K562 (cell line): ENCODE measurements around the gene C1QTNF7. TPM values are rescaled to one million over a fixed set of nuclear protein-coding genes. Genes with fewer than 3 reads are reported as not detected.

Experiments
- ATAC-seq: fragments of 200-7000 bp; cut with Tn5 transposase; 3 replicates; pipeline ENCODE4 v1.9.1; 2020; ENCODE audit warnings: moderate library complexity
- BruUV-seq: library from RNA; stranded (reverse); fragments of 400-500 nt; replicated peaks from 2 replicates; lab custom pipeline; 2021; lab: Mats Ljungman, UMichigan
- CTCF ChIA-PET: fragments of 300-600 bp; formaldehyde crosslinking; extraction: SDS; loops from one replicate; lab custom pipeline; 2021; ENCODE audit warnings: low intra/inter-chr PET ratio; lab: Yijun Ruan, JAX
- POLR2A ChIA-PET: fragments of 300-600, 350-650 bp; sonication (Branson Sonifier 250); formaldehyde crosslinking; extraction: SDS; loops from one replicate; lab custom pipeline; 2021; ENCODE audit warnings: antibody characterized with exemption, inconsistent platforms; lab: Yijun Ruan, JAX
- DNase-seq, 4 experiments: peaks; one replicate each; pipeline versions ENCODE4 v3.0.0 to v3.0.0-alpha.2; 2011 to 2018; ENCODE audit warnings: low spot score in 3 of 4, mixed read lengths in 3 of 4; ENCODE audit errors: extremely low read depth in 1 of 4
- FAIRE-seq: peaks from 2 replicates; lab custom pipeline; 2011; peaks lifted over from hg19 to GRCh38; lab: Jason Lieb, UNC
- H2AFZ ChIP-seq: 2 replicates; pipeline ENCODE4 v1.6.0; 2011; ENCODE audit warnings: low read depth, low read length, control low read depth, inconsistent platforms
- H3K27ac ChIP-seq: fragments of 200-600 bp; 3 replicates; pipeline ENCODE4 v1.8.0; 2011; ENCODE audit warnings: low read depth, mild to moderate bottlenecking, control low read depth, inconsistent platforms, low read length, moderate library complexity, mixed read lengths; ENCODE audit errors: extremely low read depth
- H3K27me3 ChIP-seq, 2 experiments: fragments of 300-600 bp in 1 of 2; 2 replicates in 1 of 2; 3 replicates in 1 of 2; pipeline versions ENCODE4 v1.6.0 to v1.8.0; 2011; ENCODE audit warnings: inconsistent platforms in 2 of 2, low read length in 2 of 2, mild to moderate bottlenecking in 1 of 2, mixed read lengths in 1 of 2, moderate library complexity in 1 of 2; ENCODE audit not compliant: control insufficient read depth in 2 of 2, insufficient read depth in 2 of 2
- H3K36me3 ChIP-seq: fragments of 300-600 bp; 3 replicates; pipeline ENCODE4 v1.8.0; 2011; ENCODE audit warnings: mild to moderate bottlenecking, low read length, inconsistent platforms; ENCODE audit not compliant: control insufficient read depth, insufficient read depth
- H3K4me1 ChIP-seq, 2 experiments: fragments of 200-600 bp in 1 of 2; replicated peaks in 1 of 2; 2 replicates in 1 of 2; 3 replicates in 1 of 2; pipeline versions ENCODE4 v1.5.1 to v1.8.0; 2011; ENCODE audit warnings: inconsistent platforms in 2 of 2, low read length in 2 of 2, mild to moderate bottlenecking in 1 of 2, mixed read lengths in 1 of 2, moderate library complexity in 1 of 2; ENCODE audit not compliant: control insufficient read depth in 2 of 2, insufficient read depth in 2 of 2
- H3K4me2 ChIP-seq: 2 replicates; pipeline ENCODE4 v1.6.1; 2011; ENCODE audit warnings: low read length, control low read depth, inconsistent platforms, mixed read lengths; ENCODE audit not compliant: insufficient read depth
- H3K4me3 ChIP-seq: fragments of 200-600 bp; sonication (generic), shearing (Covaris generic); 2 replicates; pipeline ENCODE4 v1.5.1; 2016; ENCODE audit warnings: control low read depth, inconsistent platforms
- H3K79me2 ChIP-seq: fragments of 200-600 bp; 3 replicates; pipeline ENCODE4 v1.8.0; 2011; ENCODE audit warnings: low read length, inconsistent platforms; ENCODE audit not compliant: control insufficient read depth, insufficient read depth
- H3K9ac ChIP-seq, 2 experiments: 2 replicates each; pipeline versions ENCODE4 v1.6.0 to v1.6.1; 2011; ENCODE audit warnings: low read depth in 2 of 2, low read length in 2 of 2, control low read depth in 1 of 2, inconsistent platforms in 1 of 2, mild to moderate bottlenecking in 1 of 2, mixed read lengths in 1 of 2; ENCODE audit not compliant: insufficient read depth in 1 of 2
- H3K9me1 ChIP-seq: one replicate; pipeline ENCODE4 v1.6.0; 2011; ENCODE audit warnings: inconsistent platforms, mild to moderate bottlenecking, low read length, moderate library complexity; ENCODE audit not compliant: control insufficient read depth, insufficient read depth
- H3K9me3 ChIP-seq: replicated peaks from 2 replicates; pipeline ENCODE4 v1.5.1; 2011; ENCODE audit warnings: low read depth, low read length, inconsistent platforms; ENCODE audit not compliant: control insufficient read depth, insufficient read depth
- H4K20me1 ChIP-seq: replicated peaks from 2 replicates; pipeline ENCODE4 v1.6.1; 2011; ENCODE audit warnings: low read length, inconsistent platforms, mixed read lengths; ENCODE audit not compliant: control insufficient read depth, insufficient read depth
- ATF4 ChIP-seq: fragments of 450-650 bp; formaldehyde crosslinking; IDR thresholded peaks from 2 replicates; pipeline ENCODE4 v1.4.0; 2022; ENCODE audit warnings: mild to moderate bottlenecking, moderate library complexity
- BDP1 ChIP-seq: IDR thresholded peaks from 3 replicates; pipeline ENCODE4 v1.6.1; 2011; ENCODE audit not compliant: insufficient read length, insufficient read depth
- CEBPB ChIP-seq: fragments of 450-650 bp; IDR thresholded peaks from 2 replicates; pipeline ENCODE4 v1.6.1; 2016; ENCODE audit warnings: missing genetic modification characterization, missing compliant biosample characterization
- ERF ChIP-seq: fragments of 450-650 bp; formaldehyde crosslinking; IDR thresholded peaks from 2 replicates; pipeline ENCODE4 v1.4.0; 2020; ENCODE audit warnings: mild to moderate bottlenecking, mixed read lengths
- ESRRA ChIP-seq: fragments of 450-650 bp; IDR thresholded peaks from 2 replicates; pipeline ENCODE4 v1.6.1; 2014; ENCODE audit warnings: low read depth, mild to moderate bottlenecking, moderate library complexity, borderline replicate concordance
- GTF2A2 ChIP-seq: IDR thresholded peaks from 2 replicates; pipeline ENCODE4 v1.6.1; 2016; ENCODE audit warnings: mild to moderate bottlenecking, missing genetic modification characterization, missing compliant biosample characterization
- HDGF ChIP-seq: fragments of 450-650 bp; IDR thresholded peaks from 2 replicates; pipeline ENCODE4 v1.6.1; 2016
- KDM2B ChIP-seq: fragments of 250-450 bp; sonication (Bioruptor Pico); IDR thresholded peaks from 2 replicates; pipeline ENCODE4 v1.8.0; 2021; ENCODE audit warnings: mild to moderate bottlenecking, moderate library complexity
- NCOA4 ChIP-seq: fragments of 450-650 bp; IDR thresholded peaks from 2 replicates; pipeline ENCODE4 v1.6.1; 2018; ENCODE audit warnings: mild to moderate bottlenecking; ENCODE audit not compliant: partially characterized antibody
- RBFOX2 ChIP-seq: fragments of 200-400 bp; formaldehyde crosslinking; IDR thresholded peaks from 2 replicates; pipeline ENCODE4 v1.6.1; 2017; ENCODE audit warnings: low read depth, mild to moderate bottlenecking, low read length, moderate library complexity
- RHOXF2B ChIP-seq: fragments of 250-450 bp; sonication (Bioruptor Pico); conservative IDR thresholded peaks from 2 replicates; pipeline ENCODE4 v1.5.1; 2021
- TAL1 ChIP-seq: fragments of 450-650 bp; IDR thresholded peaks from 2 replicates; pipeline ENCODE4 v1.6.1; 2016; ENCODE audit warnings: mild to moderate bottlenecking
- TCF7 ChIP-seq: sonication (generic); IDR thresholded peaks from 2 replicates; pipeline ENCODE4 v1.6.1; 2016; ENCODE audit warnings: antibody characterized with exemption, borderline replicate concordance
- UBTF ChIP-seq, 2 experiments: IDR thresholded peaks; 2 replicates each; pipeline ENCODE4 v1.6.1; 2012; ENCODE audit warnings: improper control_type of control experiment in 2 of 2, low read depth in 2 of 2, low read length in 2 of 2, borderline replicate concordance in 1 of 2
- ZNF121 ChIP-seq: sonication (generic); formaldehyde crosslinking; conservative IDR thresholded peaks from 2 replicates; pipeline ENCODE4 v1.8.0; 2022; ENCODE audit warnings: missing genetic modification reagents
- ZNF354B ChIP-seq: fragments of 250-450 bp; sonication (Bioruptor Pico); IDR thresholded peaks from 2 replicates; pipeline ENCODE4 v1.4.0; 2020
- ZNF644 ChIP-seq: fragments of 200-800 bp; sonication (Bioruptor generic); IDR thresholded peaks from 2 replicates; pipeline ENCODE4 v1.6.1; 2016; ENCODE audit warnings: low read depth, missing genetic modification characterization, missing compliant biosample characterization
- WGBS: fragments of 100-300 bp; shearing (Covaris generic); methylation state at CpG from one replicate; pipeline ENCODE4 v1.1.6; 2016; ENCODE audit warnings: low coverage, mixed read lengths; ENCODE audit not compliant: insufficient coverage; ENCODE audit errors: missing lambda C conversion rate; 5-methylcytosine and 5-hydroxymethylcytosine counted together
- in situ Hi-C: fragments of 300-500 bp; cut with MboI; formaldehyde crosslinking; loops from 4 replicates; pipeline ENCODE4 v1.15.0; 2018; ENCODE audit warnings: inconsistent platforms, mixed read lengths
- intact Hi-C: fragments of 100-400 bp; cut with micrococcal nuclease; formaldehyde crosslinking; loops from 2 replicates; pipeline ENCODE4 v1.14.2; 2022
- polyA plus RNA-seq, 8 experiments: library from polyadenylated mRNA; depleted of rRNA in 4 of 8; stranded (reverse) in 5 of 8; unstranded in 3 of 8; fragments of >200 nt; fragmentation: Nextera tagmentation in 2 of 8; fragmentation: Illumina TruSeq in 1 of 8; extraction: Ambion mirVana in 2 of 8; extraction: Trizol in 1 of 8; gene quantifications; 2 replicates each; pipeline versions ENCODE4 v1.2.1 to v1.2.3, GENCODE V29; 2011 to 2014; ENCODE audit warnings: inconsistent platforms in 1 of 8, missing spikeins in 1 of 8
- total RNA-seq, 7 experiments: library from RNA; depleted of rRNA in 6 of 7; stranded (reverse); fragments of >200 nt in 6 of 7; fragmentation: Illumina TruSeq in 2 of 7; extraction: Trizol in 2 of 7; gene quantifications; 2 replicates each; pipeline versions ENCODE4 v1.2.1 to v1.2.3, GENCODE V29; 2011 to 2021; ENCODE audit warnings: low replicate concordance in 1 of 7

Gene C1QTNF7
- total and polyA plus RNA-seq, 9 of the 15 experiments (the other 6 are each of a cell fraction or from before 2014, with no cell fraction given), result not detected

- Histone ChIP-seq H3K36me3 (no peaks in the 10 kb centered on the region), H3K4me1 (no peaks in the 10 kb centered on the region), H3K27ac (no peak overlapping the region), H3K27me3 (no peaks in the 10 kb centered on the region), H3K79me2 (no peaks in the 10 kb centered on the region), H3K4me2 (no peak overlapping the region), H3K9ac (no peak overlapping the region), H4K20me1 (no peaks in the 10 kb centered on the region), H2AFZ (no peak overlapping the region)
- DNase-seq (no peak), ATAC-seq (no peak), FAIRE-seq (no peak)
- CTCF ChIA-PET, result no interaction called here
- POLR2A ChIA-PET, result interaction anchor here (1.1 kb wide), 1 partner anchor 10 kb away, joined by 4 read pairs; no protein-coding TSS in a partner anchor
- 0% methylated on average over 3 of the region's 3 CpGs for WGBS
- intact Hi-C loops (no loop called here), in situ Hi-C loops (no loop called here)
- BruUV-seq, result no TSS peak
- TF ChIP-seq UBTF (IDR thresholded peaks at IDR 0.05; ENCODE audit: borderline replicate concordance in 1 of 2, low read depth in 2 of 2, low read length in 2 of 2) (no peak), TCF7 (no peak), ZNF644 (no peak), ATF4 (CRISPR knock-in tag) (no peak), CEBPB (tag) (no peak), ZNF121 (CRISPR knock-in tag) (no peak), ERF (CRISPR knock-in tag) (no peak), ESRRA (no peak), BDP1 (no peak), NCOA4 (no peak), RHOXF2B (no peak), GTF2A2 (tag) (no peak), HDGF (no peak), TAL1 (no peak), RBFOX2 (no peak), ZNF354B (CRISPR knock-in tag) (no peak), KDM2B (CRISPR knock-in tag) (no peak)
- TF ChIP-seq, all 486 proteins: peak for 0
- no peaks in the 10 kb centered on the region for H3K9me1 ChIP-seq
- no peak overlapping the region for H3K4me3 ChIP-seq
- no peaks in the 10 kb centered on the region for H3K9me3 ChIP-seq
These were observed 46.0 kb upstream of the C1QTNF7 start for GRCh38 chr4:15381806-15382338.
